BE2C (cell line): ENCODE results near the gene GPR35.

ENCODE experiments used
- DNase-seq: peaks from one replicate; pipeline ENCODE4 v3.0.0-alpha.2; 2020
- H3K27me3 ChIP-seq: fragments of 250-450 bp; sonication (Bioruptor Pico); 2 replicates; pipeline ENCODE4 v1.5.1; 2020; ENCODE audit warnings: mild to moderate bottlenecking
- H3K36me3 ChIP-seq: fragments of 250-450 bp; sonication (Bioruptor Pico); 2 replicates; pipeline ENCODE4 v1.5.1; 2020; ENCODE audit warnings: mild to moderate bottlenecking
- H3K4me1 ChIP-seq: fragments of 250-450 bp; sonication (Bioruptor Pico); 2 replicates; pipeline ENCODE4 v1.5.1; 2020
- H3K4me3 ChIP-seq: 2 replicates; pipeline ENCODE4 v1.5.1; 2011; ENCODE audit warnings: low read depth, low read length
- H3K9me3 ChIP-seq: fragments of 250-450 bp; sonication (Bioruptor Pico); 2 replicates; pipeline ENCODE4 v1.5.1; 2020
- CTCF ChIP-seq: IDR thresholded peaks from 2 replicates; pipeline ENCODE4 v1.5.1; 2012; ENCODE audit warnings: mild to moderate bottlenecking, low read depth, low read length

GPR35 gene

GRCh38 chr2:240629619-240629967, 4.3 kb downstream of the GPR35 start:
- H3K4me3 ChIP-seq: no peak overlapping the region

GRCh38 chr2:240629968-240630770, 4.9 kb downstream of the GPR35 start:
- Histone ChIP-seq H3K4me1 (no peaks in the 10 kb centered on the region), H3K9me3 (no peaks in the 10 kb centered on the region), H3K4me3 (no peak overlapping the region), H3K36me3 (no peaks in the 10 kb centered on the region), H3K27me3 (no peaks in the 10 kb centered on the region)
- DNase-seq: no peak
- TF ChIP-seq CTCF: no peak

More at GRCh38 chr2:240629619-240629967, 4.3 kb downstream of the GPR35 start:
- no peaks in the 10 kb centered on the region for H3K9me3 ChIP-seq
- no peaks in the 10 kb centered on the region for H3K36me3 ChIP-seq
- H3K27me3 ChIP-seq: no peaks in the 10 kb centered on the region
- no peak for DNase-seq
- no peaks in the 10 kb centered on the region for H3K4me1 ChIP-seq
- TF ChIP-seq CTCF: no peak

- TF ChIP-seq CTCF: no peak
- Histone ChIP-seq H3K36me3 (no peaks in the 10 kb centered on the region), H3K4me1 (no peaks in the 10 kb centered on the region), H3K4me3 (no peak overlapping the region), H3K27me3 (no peaks in the 10 kb centered on the region), H3K9me3 (no peaks in the 10 kb centered on the region)
- DNase-seq: no peak
These were observed 5.7 kb downstream of the GPR35 start for GRCh38 chr2:240630771-240631547.

GRCh38 chr2:240631548-240632305, 6.4 kb downstream of the GPR35 start:
- no peaks in the 10 kb centered on the region for H3K9me3 ChIP-seq
- H3K4me1 ChIP-seq: no peaks in the 10 kb centered on the region
- H3K27me3 ChIP-seq: no peaks in the 10 kb centered on the region
- no peak overlapping the region for H3K4me3 ChIP-seq
- no peak for TF ChIP-seq CTCF
- H3K36me3 ChIP-seq: no peaks in the 10 kb centered on the region
- DNase-seq: no peak

- no peak for TF ChIP-seq CTCF
- DNase-seq: no peak
These were observed 7.0 kb downstream of the GPR35 start for GRCh38 chr2:240632306-240632721.

More at GRCh38 chr2:240632306-240632721, 7.0 kb downstream of the GPR35 start:
- Histone ChIP-seq H3K4me3 (no peak overlapping the region), H3K4me1 (no peaks in the 10 kb centered on the region), H3K27me3 (no peaks in the 10 kb centered on the region), H3K9me3 (no peaks in the 10 kb centered on the region), H3K36me3 (no peaks in the 10 kb centered on the region)
